Measurements from ENCODE around the gene MARCHF3. TPM values are rescaled to one million over a fixed set of nuclear protein-coding genes. Genes with fewer than 3 reads are reported as not detected.

MARCHF3 gene
- total RNA-seq, 2 donors from 2014 or later = 32.5 to 33.7 TPM

DNA sequence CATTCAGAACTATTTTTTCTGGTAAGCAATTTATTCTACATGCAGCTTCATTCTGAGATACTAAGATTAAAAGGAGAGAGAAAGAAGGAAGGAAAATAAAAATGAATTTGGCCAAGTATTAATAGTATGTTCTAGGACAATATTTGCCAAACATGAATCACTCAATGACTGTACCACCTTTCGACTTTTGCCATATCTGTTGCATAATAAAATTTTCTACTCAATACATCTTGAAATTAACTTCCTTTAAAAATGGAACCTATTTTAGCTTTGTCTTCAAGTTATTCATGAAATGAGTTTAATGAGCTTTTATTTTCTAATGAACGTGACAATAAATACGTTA is 111.8 kb downstream of the MARCHF3 start:
- DNase-seq = no peak
- H3K27ac ChIP-seq = no peak overlapping the region
- H3K9me3 ChIP-seq = no peaks in the 10 kb centered on the region
- no peaks in the 10 kb centered on the region for H3K27me3 ChIP-seq
- no peak overlapping the region for H3K9ac ChIP-seq (ENCODE audit: low read depth in 2 of 2, low read length in 2 of 2)
- no peak overlapping the region for H3K4me3 ChIP-seq
- intact Hi-C loops (cut with DNase I) = no loop called here
- no peaks in the 10 kb centered on the region for H3K36me3 ChIP-seq
- TF ChIP-seq CTCF (IDR thresholded peaks at IDR 0.05) = no peak
- H3K4me1 ChIP-seq = no peaks in the 10 kb centered on the region

- Histone ChIP-seq H3K4me1 (no peaks in the 10 kb centered on the region), H3K9ac (ENCODE audit: low read depth in 2 of 2, low read length in 2 of 2) (no peak overlapping the region), H3K9me3 (no peaks in the 10 kb centered on the region), H3K4me3 (no peak overlapping the region), H3K36me3 (no peaks in the 10 kb centered on the region), H3K27me3 (no peaks in the 10 kb centered on the region), H3K27ac (no peak overlapping the region)
- intact Hi-C loops (cut with DNase I) = no loop called here
- TF ChIP-seq CTCF (IDR thresholded peaks at IDR 0.05) = no peak
- no peak for DNase-seq
Measured at GRCh38 chr5:126917918-126918614, 112.3 kb downstream of the MARCHF3 start.

DNA sequence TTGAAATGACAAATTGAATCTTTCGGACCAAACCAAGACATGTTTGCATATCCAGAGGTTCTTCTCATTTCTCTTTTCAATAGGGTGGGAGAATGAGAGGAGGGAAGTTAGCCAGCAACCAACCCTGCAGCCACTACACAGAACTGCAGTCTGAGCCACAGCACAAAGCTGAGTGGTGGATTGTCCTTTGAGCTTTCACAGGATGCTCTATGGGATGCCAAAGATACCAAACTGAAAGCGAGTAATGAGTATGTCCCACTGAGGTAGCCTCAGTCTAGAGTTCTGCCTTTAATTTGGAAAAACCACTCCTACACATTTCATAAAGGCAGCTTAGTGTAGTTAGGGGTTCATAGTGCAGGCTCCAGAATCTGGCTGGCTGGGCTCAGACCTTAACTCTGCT is 114.9 kb downstream of the MARCHF3 start:
- Histone ChIP-seq H3K9me3 (no peaks in the 10 kb centered on the region), H3K9ac (ENCODE audit: low read depth in 2 of 2, low read length in 2 of 2) (no peak overlapping the region), H3K27me3 (no peaks in the 10 kb centered on the region), H3K36me3 (no peaks in the 10 kb centered on the region), H3K27ac (no peak overlapping the region), H3K4me3 (no peak overlapping the region), H3K4me1 (no peaks in the 10 kb centered on the region)
- DNase-seq = no peak
- intact Hi-C loops (cut with DNase I) = no loop called here
- no peak for TF ChIP-seq CTCF (IDR thresholded peaks at IDR 0.05)

DNA sequence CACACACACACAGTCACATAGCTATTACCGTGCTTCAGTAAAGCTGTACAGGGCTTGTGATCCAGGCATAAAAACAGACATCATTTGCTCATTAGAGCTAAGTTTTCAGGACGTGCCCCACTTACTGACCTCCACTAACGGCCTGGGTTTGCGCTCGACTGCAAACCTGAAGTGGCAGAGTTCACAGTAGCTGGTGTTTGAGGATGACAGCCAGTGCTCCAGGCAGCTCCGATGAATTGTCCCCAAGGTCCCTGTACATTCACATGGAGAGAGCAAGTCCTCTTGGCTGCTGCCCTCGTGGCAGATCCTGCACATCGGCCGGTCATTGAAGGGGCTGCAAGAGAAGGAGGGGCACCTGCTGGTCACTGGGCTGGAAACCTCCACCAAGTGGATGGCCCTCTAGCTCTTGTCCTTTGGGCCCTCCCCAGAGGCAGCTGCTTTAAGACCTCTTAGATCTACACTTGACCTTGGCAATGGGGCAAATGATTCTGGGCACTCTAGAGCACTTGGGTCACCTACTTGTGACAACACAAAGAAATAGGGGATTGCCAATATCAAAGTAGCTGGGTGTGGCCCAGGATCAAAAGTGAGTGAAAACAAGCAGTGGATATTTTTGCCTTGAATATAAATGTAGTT is 115.4 kb downstream of the MARCHF3 start:
- H3K4me1 ChIP-seq = no peaks in the 10 kb centered on the region

GRCh38 chr5:126912616-126913200 is 117.7 kb downstream of the MARCHF3 start:
- Histone ChIP-seq H3K27ac (no peak overlapping the region), H3K36me3 (no peaks in the 10 kb centered on the region), H3K4me1 (no peaks in the 10 kb centered on the region), H3K9me3 (no peaks in the 10 kb centered on the region), H3K27me3 (no peaks in the 10 kb centered on the region), H3K4me3 (no peak overlapping the region), H3K9ac (ENCODE audit: low read depth in 2 of 2, low read length in 2 of 2) (no peak overlapping the region)
- intact Hi-C loops (cut with DNase I) = no loop called here
- DNase-seq = no peak
- no peak for TF ChIP-seq CTCF (IDR thresholded peaks at IDR 0.05)

More for the DNA sequence above, 115.4 kb downstream of the MARCHF3 start:
- no peaks in the 10 kb centered on the region for H3K36me3 ChIP-seq
- no peaks in the 10 kb centered on the region for H3K9me3 ChIP-seq
- no peak overlapping the region for H3K27ac ChIP-seq
- TF ChIP-seq CTCF (IDR thresholded peaks at IDR 0.05) = no peak
- H3K4me3 ChIP-seq = no peak overlapping the region
- no peak for DNase-seq
- H3K9ac ChIP-seq (ENCODE audit: low read depth in 2 of 2, low read length in 2 of 2) = no peak overlapping the region
- intact Hi-C loops (cut with DNase I) = no loop called here
- no peaks in the 10 kb centered on the region for H3K27me3 ChIP-seq
